Fibroblast of lung (primary cell): Measurements from ENCODE around the gene PMP22. TPM values are rescaled to one million over a fixed set of nuclear protein-coding genes. Genes with fewer than 3 reads are reported as not detected.
A peak's percentile ranks its signal among the peaks of the same experiment; 100 is the strongest.

ENCODE experiments used
- DNase-seq, 2 donors: peaks; one replicate each; pipeline versions ENCODE4 v3.0.0 to v3.0.0-alpha.2; 2010; ENCODE audit warnings: low read depth in 2 of 2
- H2AFZ ChIP-seq: 2 replicates; pipeline ENCODE4 v1.5.1; 2012; ENCODE audit warnings: low read length, control low read depth, inconsistent platforms
- H3K27ac ChIP-seq: 2 replicates; pipeline ENCODE4 v1.5.1; 2011; ENCODE audit warnings: low read length, control low read depth; ENCODE audit not compliant: insufficient read depth
- H3K27me3 ChIP-seq: 2 replicates; pipeline ENCODE4 v1.5.1; 2011; ENCODE audit warnings: mild to moderate bottlenecking, low read length; ENCODE audit not compliant: control insufficient read depth, insufficient read depth
- H3K36me3 ChIP-seq: 2 replicates; pipeline ENCODE4 v1.5.1; 2011; ENCODE audit warnings: low read length; ENCODE audit not compliant: control insufficient read depth, insufficient read depth
- H3K4me1 ChIP-seq: 2 replicates; pipeline ENCODE4 v1.5.1; 2011; ENCODE audit warnings: low read length; ENCODE audit not compliant: control insufficient read depth, insufficient read depth; ENCODE audit errors: extremely low read depth
- H3K4me2 ChIP-seq: 2 replicates; pipeline ENCODE4 v1.5.1; 2011; ENCODE audit warnings: low read length, control low read depth; ENCODE audit not compliant: insufficient read depth; ENCODE audit errors: extremely low read depth
- H3K4me3 ChIP-seq, 4 experiments: fragments of 200-600 bp in 1 of 4; sonication (generic) in 1 of 4; replicated peaks in 1 of 4; 2 replicates each; pipeline ENCODE4 v1.5.1; 2011 to 2016; ENCODE audit warnings: low read length in 4 of 4, low read depth in 3 of 4, mild to moderate bottlenecking in 3 of 4, control low read depth in 2 of 4, inconsistent platforms in 1 of 4, mixed read lengths in 1 of 4; ENCODE audit not compliant: insufficient read depth in 1 of 4; ENCODE audit errors: control extremely low read depth in 1 of 4
- H3K79me2 ChIP-seq: 2 replicates; pipeline ENCODE4 v1.5.1; 2012; ENCODE audit warnings: mild to moderate bottlenecking, low read length, inconsistent platforms; ENCODE audit not compliant: control insufficient read depth, insufficient read depth
- H3K9ac ChIP-seq: 2 replicates; pipeline ENCODE4 v1.5.1; 2011; ENCODE audit warnings: mild to moderate bottlenecking, low read length, control low read depth; ENCODE audit not compliant: insufficient read depth
- H3K9me3 ChIP-seq: 2 replicates; pipeline ENCODE4 v1.5.1; 2012; ENCODE audit warnings: low read depth, low read length; ENCODE audit not compliant: control insufficient read depth, insufficient read depth
- H4K20me1 ChIP-seq: 2 replicates; pipeline ENCODE4 v1.5.1; 2011; ENCODE audit warnings: low read length; ENCODE audit not compliant: control insufficient read depth, insufficient read depth; ENCODE audit errors: extremely low read depth
- EZH2 ChIP-seq: IDR thresholded peaks from 2 replicates; pipeline ENCODE4 v1.5.1; 2012; ENCODE audit warnings: low read length, control low read depth, mild to moderate bottlenecking; ENCODE audit errors: missing control alignments
- polyA plus RNA-seq, 2 donors: library from polyadenylated mRNA; depleted of rRNA in 1 of 2; stranded (reverse) in 1 of 2; unstranded in 1 of 2; fragments of >200 nt; gene quantifications; 2 replicates each; pipeline ENCODE4 v1.2.1, GENCODE V29; 2011 to 2012; ENCODE audit warnings: missing spikeins in 1 of 2
- total RNA-seq: library from RNA; depleted of rRNA; stranded (reverse); fragments of >200 nt; gene quantifications from 2 replicates; pipeline ENCODE4 v1.2.1, GENCODE V29; 2014
- TF ChIP-seq, protein P1 (sequence below), 2 donors: IDR thresholded peaks in 1 of 2; conservative IDR thresholded peaks in 1 of 2; 1 replicate in 1 of 2; 2 replicates in 1 of 2; pipeline ENCODE4 v1.5.1; 2011 to 2012; ENCODE audit warnings: low read length in 2 of 2, control low read depth in 1 of 2, inconsistent platforms in 1 of 2, low read depth in 1 of 2, mild to moderate bottlenecking in 1 of 2

Gene PMP22
- total and polyA plus RNA-seq, 2 donors (not counting 1 experiment from before 2014, with no cell fraction given), result 74.0 to 269 TPM

DNA sequence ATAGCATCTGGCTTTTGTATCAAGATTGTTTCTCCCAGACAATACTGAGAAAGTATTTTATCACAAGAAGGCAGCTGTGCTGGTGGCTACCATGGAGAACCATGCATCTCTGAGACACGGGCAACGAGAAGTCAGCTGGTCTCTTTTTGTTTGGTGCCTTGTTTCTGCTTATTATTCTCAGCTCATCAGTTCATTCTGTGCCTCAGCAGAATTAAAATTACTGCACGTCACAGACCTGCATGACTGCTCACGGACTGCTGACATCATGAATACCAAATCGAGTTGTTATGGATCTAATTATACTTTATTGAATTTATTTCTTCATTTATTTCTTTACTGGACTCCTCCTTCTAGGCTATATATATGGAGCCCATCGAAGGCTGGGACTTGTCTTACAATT is 19.0 kb upstream of the PMP22 start:
- Histone ChIP-seq H3K27ac (no peak overlapping the region), H3K4me1 (no peaks in the 10 kb centered on the region), H3K27me3 (no peaks in the 10 kb centered on the region), H3K9me3 (no peaks in the 10 kb centered on the region), H3K4me2 (no peak overlapping the region), H3K79me2 (no peaks in the 10 kb centered on the region), H2AFZ (no peak overlapping the region), H3K36me3 (no peaks in the 10 kb centered on the region), H3K4me3 (no peak overlapping the region), H4K20me1 (no peaks in the 10 kb centered on the region), H3K9ac (no peak overlapping the region)
- no peak for DNase-seq
- no peak for TF ChIP-seq EZH2
- TF ChIP-seq, protein P1, sequence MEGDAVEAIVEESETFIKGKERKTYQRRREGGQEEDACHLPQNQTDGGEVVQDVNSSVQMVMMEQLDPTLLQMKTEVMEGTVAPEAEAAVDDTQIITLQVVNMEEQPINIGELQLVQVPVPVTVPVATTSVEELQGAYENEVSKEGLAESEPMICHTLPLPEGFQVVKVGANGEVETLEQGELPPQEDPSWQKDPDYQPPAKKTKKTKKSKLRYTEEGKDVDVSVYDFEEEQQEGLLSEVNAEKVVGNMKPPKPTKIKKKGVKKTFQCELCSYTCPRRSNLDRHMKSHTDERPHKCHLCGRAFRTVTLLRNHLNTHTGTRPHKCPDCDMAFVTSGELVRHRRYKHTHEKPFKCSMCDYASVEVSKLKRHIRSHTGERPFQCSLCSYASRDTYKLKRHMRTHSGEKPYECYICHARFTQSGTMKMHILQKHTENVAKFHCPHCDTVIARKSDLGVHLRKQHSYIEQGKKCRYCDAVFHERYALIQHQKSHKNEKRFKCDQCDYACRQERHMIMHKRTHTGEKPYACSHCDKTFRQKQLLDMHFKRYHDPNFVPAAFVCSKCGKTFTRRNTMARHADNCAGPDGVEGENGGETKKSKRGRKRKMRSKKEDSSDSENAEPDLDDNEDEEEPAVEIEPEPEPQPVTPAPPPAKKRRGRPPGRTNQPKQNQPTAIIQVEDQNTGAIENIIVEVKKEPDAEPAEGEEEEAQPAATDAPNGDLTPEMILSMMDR (conservative IDR thresholded peaks at IDR 0.05 in 1 of 2, IDR thresholded peaks at IDR 0.05 in 1 of 2; ENCODE audit: low read depth in 1 of 2, low read length in 2 of 2), result no peak

DNA sequence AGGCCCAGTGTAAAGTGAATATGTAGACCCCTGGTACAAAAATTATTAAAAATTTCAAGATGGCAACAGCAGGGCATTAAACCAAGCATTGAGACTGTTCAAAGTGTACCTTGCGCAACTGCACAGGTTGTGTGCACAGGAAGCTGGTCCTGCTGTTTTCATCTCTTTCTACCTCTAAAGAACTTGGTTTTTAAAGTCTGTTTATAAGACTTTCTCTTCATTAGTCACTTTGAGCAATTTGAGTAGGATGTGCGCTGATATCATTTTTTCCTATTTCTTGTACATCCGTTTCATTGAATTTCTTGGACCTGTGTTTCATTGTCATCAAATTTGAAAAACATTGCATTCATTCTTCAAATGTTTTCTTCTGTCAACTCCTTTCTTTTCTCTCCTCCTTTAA is 16.8 kb upstream of the PMP22 start:
- H4K20me1 ChIP-seq, result no peaks in the 10 kb centered on the region
- no peak overlapping the region for H3K4me3 ChIP-seq
- no peak overlapping the region for H2AFZ ChIP-seq
- H3K79me2 ChIP-seq, result no peaks in the 10 kb centered on the region
- no peak overlapping the region for H3K4me2 ChIP-seq
- H3K9ac ChIP-seq, result no peak overlapping the region
- no peaks in the 10 kb centered on the region for H3K9me3 ChIP-seq
- no peak for TF ChIP-seq EZH2
- TF ChIP-seq, protein P1 (conservative IDR thresholded peaks at IDR 0.05 in 1 of 2, IDR thresholded peaks at IDR 0.05 in 1 of 2; ENCODE audit: low read depth in 1 of 2, low read length in 2 of 2), result no peak
- H3K27ac ChIP-seq, result no peak overlapping the region
- H3K27me3 ChIP-seq, result no peaks in the 10 kb centered on the region
- H3K4me1 ChIP-seq, result peaks cover 5% of the 10 kb centered on the region
- peak in 1 of 2 donors; percentile 59 for DNase-seq
- no peaks in the 10 kb centered on the region for H3K36me3 ChIP-seq

DNA sequence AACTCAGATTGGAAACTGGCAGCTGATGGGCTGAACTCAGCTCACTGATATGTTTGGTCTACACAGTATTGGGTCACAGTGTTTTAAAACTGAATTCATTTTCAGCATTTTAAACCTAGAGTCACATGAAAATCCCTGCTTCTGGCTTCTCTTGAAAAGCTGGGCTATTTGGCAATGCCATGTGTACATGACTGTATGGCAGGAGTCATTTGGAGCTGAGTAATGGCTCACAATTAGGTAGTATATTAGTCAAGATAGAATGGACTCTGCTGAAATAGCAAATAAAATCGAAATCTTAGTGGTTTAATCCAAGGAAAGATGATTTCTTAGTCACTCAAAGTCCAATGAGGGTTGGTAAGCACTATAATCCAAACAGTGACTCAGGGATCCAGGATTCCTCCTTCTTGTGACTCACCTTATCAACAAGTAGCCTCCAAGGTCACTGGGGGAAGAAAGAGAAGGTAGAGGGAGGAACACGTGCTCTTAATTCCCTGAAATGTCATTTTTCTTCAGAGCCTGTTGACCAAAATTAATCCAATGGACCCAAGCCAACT is 13.9 kb upstream of the PMP22 start:
- no peaks in the 10 kb centered on the region for H4K20me1 ChIP-seq
- H3K36me3 ChIP-seq, result no peaks in the 10 kb centered on the region
- H2AFZ ChIP-seq, result no peak overlapping the region
- TF ChIP-seq EZH2, result no peak
- TF ChIP-seq, protein P1 (conservative IDR thresholded peaks at IDR 0.05 in 1 of 2, IDR thresholded peaks at IDR 0.05 in 1 of 2; ENCODE audit: low read depth in 1 of 2, low read length in 2 of 2), result no peak
- H3K79me2 ChIP-seq, result no peaks in the 10 kb centered on the region
- H3K27ac ChIP-seq, result peak overlapping the region; percentile 46
- H3K4me1 ChIP-seq, result peaks cover 5% of the 10 kb centered on the region
- no peaks in the 10 kb centered on the region for H3K27me3 ChIP-seq
- H3K4me2 ChIP-seq, result peak overlapping the region; percentile 89
- peak overlapping the region in 1 of 4 experiments; percentile 46 for H3K4me3 ChIP-seq
- H3K9me3 ChIP-seq, result no peaks in the 10 kb centered on the region
- DNase-seq, result peak; percentile 60 to 93
- no peak overlapping the region for H3K9ac ChIP-seq
